HEK293 (cell line): ENCODE measurements around the gene TXNL1.

Experiments
- FEZF1 ChIP-seq: fragments of 450-650 bp; formaldehyde crosslinking; IDR thresholded peaks from 2 replicates; pipeline ENCODE4 v1.5.1; 2016; ENCODE audit warnings: missing biosample characterization, missing genetic modification characterization
- GLI4 ChIP-seq: fragments of 450-650 bp; formaldehyde crosslinking; IDR thresholded peaks from 2 replicates; pipeline ENCODE4 v1.5.1; 2016; ENCODE audit warnings: missing biosample characterization, missing genetic modification characterization
- GLIS1 ChIP-seq: fragments of 450-650 bp; formaldehyde crosslinking; IDR thresholded peaks from 2 replicates; pipeline ENCODE4 v1.5.1; 2016; ENCODE audit warnings: missing biosample characterization, missing genetic modification characterization
- HOXD13 ChIP-seq: sonication (generic); formaldehyde crosslinking; IDR thresholded peaks from 2 replicates; pipeline ENCODE4 v1.8.0; 2022; ENCODE audit warnings: missing genetic modification reagents, borderline replicate concordance
- KLF1 ChIP-seq: fragments of 450-650 bp; formaldehyde crosslinking; IDR thresholded peaks from 2 replicates; pipeline ENCODE4 v1.5.1; 2016; ENCODE audit warnings: missing biosample characterization, missing genetic modification characterization
- REPIN1 ChIP-seq: fragments of 450-650 bp; formaldehyde crosslinking; IDR thresholded peaks from 2 replicates; pipeline ENCODE4 v1.5.1; 2017; ENCODE audit warnings: missing biosample characterization, missing genetic modification characterization, low read depth
- SP2 ChIP-seq: fragments of 450-650 bp; formaldehyde crosslinking; IDR thresholded peaks from 2 replicates; pipeline ENCODE4 v1.5.1; 2016; ENCODE audit warnings: missing biosample characterization, missing genetic modification characterization
- YY1 ChIP-seq: fragments of 450-650 bp; formaldehyde crosslinking; IDR thresholded peaks from 2 replicates; pipeline ENCODE4 v1.5.1; 2018; ENCODE audit warnings: missing biosample characterization, missing genetic modification characterization
- ZBTB20 ChIP-seq: fragments of 450-650 bp; formaldehyde crosslinking; IDR thresholded peaks from 2 replicates; pipeline ENCODE4 v1.5.1; 2016; ENCODE audit warnings: missing biosample characterization, missing genetic modification characterization
- ZNF221 ChIP-seq: fragments of 450-650 bp; formaldehyde crosslinking; IDR thresholded peaks from 2 replicates; pipeline ENCODE4 v1.5.1; 2017; ENCODE audit warnings: missing biosample characterization, missing genetic modification characterization, borderline replicate concordance
- ZNF560 ChIP-seq: fragments of 450-650 bp; formaldehyde crosslinking; IDR thresholded peaks from 2 replicates; pipeline ENCODE4 v1.5.1; 2017; ENCODE audit warnings: missing biosample characterization, missing genetic modification characterization, borderline replicate concordance
- ZNF596 ChIP-seq: fragments of 450-650 bp; IDR thresholded peaks from 2 replicates; pipeline ENCODE4 v1.5.0; 2018; ENCODE audit warnings: missing biosample characterization, mild to moderate bottlenecking, missing genetic modification characterization, moderate library complexity
- ZNF600 ChIP-seq: fragments of 450-650 bp; formaldehyde crosslinking; IDR thresholded peaks from 2 replicates; pipeline ENCODE4 v1.5.1; 2016; ENCODE audit warnings: missing biosample characterization, missing genetic modification characterization
- ZNF660 ChIP-seq: fragments of 450-650 bp; IDR thresholded peaks from 2 replicates; pipeline ENCODE4 v1.5.1; 2018; ENCODE audit warnings: missing biosample characterization, mild to moderate bottlenecking, missing genetic modification characterization
- ZNF76 ChIP-seq: fragments of 450-650 bp; formaldehyde crosslinking; IDR thresholded peaks from 2 replicates; pipeline ENCODE4; 2016; ENCODE audit warnings: low read depth, missing biosample characterization, missing genetic modification characterization, borderline replicate concordance
- TF ChIP-seq, protein P1 (sequence below): fragments of 450-650 bp; formaldehyde crosslinking; IDR thresholded peaks from 2 replicates; pipeline ENCODE4 v1.5.1; 2016; ENCODE audit warnings: missing biosample characterization, missing genetic modification characterization
- TF ChIP-seq, protein P2 (sequence below): fragments of 450-650 bp; formaldehyde crosslinking; IDR thresholded peaks from 2 replicates; pipeline ENCODE4 v1.5.1; 2016; ENCODE audit warnings: missing biosample characterization, missing genetic modification characterization
- TF ChIP-seq, protein P3 (sequence below): fragments of 450-650 bp; formaldehyde crosslinking; IDR thresholded peaks from 2 replicates; pipeline ENCODE4 v1.5.1; 2016; ENCODE audit warnings: missing biosample characterization, missing genetic modification characterization
- TF ChIP-seq, protein P4 (sequence below): fragments of 450-650 bp; formaldehyde crosslinking; IDR thresholded peaks from 2 replicates; pipeline ENCODE4 v1.5.1; 2016; ENCODE audit warnings: missing biosample characterization, missing genetic modification characterization
- TF ChIP-seq, protein P5 (sequence below): fragments of 450-650 bp; formaldehyde crosslinking; IDR thresholded peaks from 2 replicates; pipeline ENCODE4 v1.5.1; 2016; ENCODE audit warnings: missing biosample characterization, missing genetic modification characterization
- TF ChIP-seq, protein P6 (sequence below): fragments of 450-650 bp; IDR thresholded peaks from 2 replicates; pipeline ENCODE4 v1.5.1; 2018; ENCODE audit warnings: missing biosample characterization, missing genetic modification characterization

TXNL1 gene

DNA sequence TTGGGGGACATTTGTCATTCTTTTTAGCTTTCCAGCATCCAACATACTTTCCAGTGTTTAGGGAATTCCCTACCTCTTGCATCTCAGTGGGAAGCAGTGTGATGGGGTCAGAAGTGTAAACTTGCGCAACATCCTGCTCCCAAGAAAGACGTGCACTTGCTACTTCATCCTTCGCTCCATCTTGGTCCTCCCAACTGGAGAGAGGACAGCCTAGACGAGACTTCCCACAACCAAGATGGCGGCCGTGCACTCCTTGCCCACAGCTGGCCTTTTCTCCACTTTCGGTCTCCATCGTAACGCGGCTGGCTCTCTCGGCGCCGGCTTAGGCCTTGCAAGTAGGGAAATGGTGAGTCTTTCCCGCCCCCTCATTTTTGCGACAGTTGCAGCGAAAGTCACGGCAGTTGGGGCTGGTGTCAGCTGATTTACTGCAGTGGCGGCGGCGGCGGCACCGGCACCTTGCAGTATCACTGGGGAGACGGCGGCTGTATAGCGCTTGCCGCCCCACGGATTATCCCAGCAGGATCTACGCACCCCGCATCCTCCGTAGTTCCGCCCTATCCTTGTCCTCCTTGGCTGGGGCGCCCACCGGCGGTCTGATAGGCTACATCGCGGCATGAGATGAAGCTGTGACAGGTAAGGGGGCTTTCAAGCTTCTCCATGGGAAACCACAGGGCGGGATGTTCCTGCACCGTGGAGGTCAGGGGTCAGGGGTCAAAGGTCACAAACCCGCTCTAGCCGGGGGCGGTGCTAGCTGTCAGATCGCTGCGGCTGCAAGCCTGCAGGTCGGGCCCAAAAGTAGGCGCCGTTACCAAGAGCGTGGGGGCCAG lies 12.8 kb upstream of the TXNL1 start, which contains the start of gene WDR7 (continued):
- TF ChIP-seq, protein P1, sequence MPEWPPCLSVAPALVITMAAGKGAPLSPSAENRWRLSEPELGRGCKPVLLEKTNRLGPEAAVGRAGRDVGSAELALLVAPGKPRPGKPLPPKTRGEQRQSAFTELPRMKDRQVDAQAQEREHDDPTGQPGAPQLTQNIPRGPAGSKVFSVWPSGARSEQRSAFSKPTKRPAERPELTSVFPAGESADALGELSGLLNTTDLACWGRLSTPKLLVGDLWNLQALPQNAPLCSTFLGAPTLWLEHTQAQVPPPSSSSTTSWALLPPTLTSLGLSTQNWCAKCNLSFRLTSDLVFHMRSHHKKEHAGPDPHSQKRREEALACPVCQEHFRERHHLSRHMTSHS (tag by site-specific recombination), result no peak
- TF ChIP-seq SP2 (tag by site-specific recombination) (peak; percentile 73), ZNF76 (tag by site-specific recombination) (peak; percentile 93), ZNF560 (tag by site-specific recombination) (peak; percentile 82), GLIS1 (tag by site-specific recombination) (no peak), FEZF1 (tag by site-specific recombination) (peak; percentile 96), HOXD13 (CRISPR knock-in tag) (peak; percentile 76), GLI4 (no peak), ZNF660 (tag by site-specific recombination) (peak; percentile 39; the same call in 1 of the 2 replicates), ZNF600 (tag by site-specific recombination) (peak; percentile 55; the same call in 1 of the 2 replicates), ZNF221 (tag by site-specific recombination) (no peak), ZBTB20 (tag by site-specific recombination) (peak; percentile 88), KLF1 (tag by site-specific recombination) (peak; percentile 37; the same call in 1 of the 2 replicates), REPIN1 (tag by site-specific recombination) (no peak), ZNF596 (no peak), YY1 (tag by site-specific recombination) (peak; percentile 94)
- TF ChIP-seq, protein P2, sequence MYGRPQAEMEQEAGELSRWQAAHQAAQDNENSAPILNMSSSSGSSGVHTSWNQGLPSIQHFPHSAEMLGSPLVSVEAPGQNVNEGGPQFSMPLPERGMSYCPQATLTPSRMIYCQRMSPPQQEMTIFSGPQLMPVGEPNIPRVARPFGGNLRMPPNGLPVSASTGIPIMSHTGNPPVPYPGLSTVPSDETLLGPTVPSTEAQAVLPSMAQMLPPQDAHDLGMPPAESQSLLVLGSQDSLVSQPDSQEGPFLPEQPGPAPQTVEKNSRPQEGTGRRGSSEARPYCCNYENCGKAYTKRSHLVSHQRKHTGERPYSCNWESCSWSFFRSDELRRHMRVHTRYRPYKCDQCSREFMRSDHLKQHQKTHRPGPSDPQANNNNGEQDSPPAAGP, result 0 out of 2 replicates have a peak, but pooled peaks have one; percentile 19
- TF ChIP-seq, protein P3, sequence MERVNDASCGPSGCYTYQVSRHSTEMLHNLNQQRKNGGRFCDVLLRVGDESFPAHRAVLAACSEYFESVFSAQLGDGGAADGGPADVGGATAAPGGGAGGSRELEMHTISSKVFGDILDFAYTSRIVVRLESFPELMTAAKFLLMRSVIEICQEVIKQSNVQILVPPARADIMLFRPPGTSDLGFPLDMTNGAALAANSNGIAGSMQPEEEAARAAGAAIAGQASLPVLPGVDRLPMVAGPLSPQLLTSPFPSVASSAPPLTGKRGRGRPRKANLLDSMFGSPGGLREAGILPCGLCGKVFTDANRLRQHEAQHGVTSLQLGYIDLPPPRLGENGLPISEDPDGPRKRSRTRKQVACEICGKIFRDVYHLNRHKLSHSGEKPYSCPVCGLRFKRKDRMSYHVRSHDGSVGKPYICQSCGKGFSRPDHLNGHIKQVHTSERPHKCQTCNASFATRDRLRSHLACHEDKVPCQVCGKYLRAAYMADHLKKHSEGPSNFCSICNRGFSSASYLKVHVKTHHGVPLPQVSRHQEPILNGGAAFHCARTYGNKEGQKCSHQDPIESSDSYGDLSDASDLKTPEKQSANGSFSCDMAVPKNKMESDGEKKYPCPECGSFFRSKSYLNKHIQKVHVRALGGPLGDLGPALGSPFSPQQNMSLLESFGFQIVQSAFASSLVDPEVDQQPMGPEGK, result peak; percentile 65
- TF ChIP-seq, protein P4, sequence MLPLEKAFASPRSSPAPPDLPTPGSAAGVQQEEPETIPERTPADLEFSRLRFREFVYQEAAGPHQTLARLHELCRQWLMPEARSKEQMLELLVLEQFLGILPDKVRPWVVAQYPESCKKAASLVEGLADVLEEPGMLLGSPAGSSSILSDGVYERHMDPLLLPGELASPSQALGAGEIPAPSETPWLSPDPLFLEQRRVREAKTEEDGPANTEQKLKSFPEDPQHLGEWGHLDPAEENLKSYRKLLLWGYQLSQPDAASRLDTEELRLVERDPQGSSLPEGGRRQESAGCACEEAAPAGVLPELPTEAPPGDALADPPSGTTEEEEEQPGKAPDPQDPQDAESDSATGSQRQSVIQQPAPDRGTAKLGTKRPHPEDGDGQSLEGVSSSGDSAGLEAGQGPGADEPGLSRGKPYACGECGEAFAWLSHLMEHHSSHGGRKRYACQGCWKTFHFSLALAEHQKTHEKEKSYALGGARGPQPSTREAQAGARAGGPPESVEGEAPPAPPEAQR, result no peak
- TF ChIP-seq, protein P5, sequence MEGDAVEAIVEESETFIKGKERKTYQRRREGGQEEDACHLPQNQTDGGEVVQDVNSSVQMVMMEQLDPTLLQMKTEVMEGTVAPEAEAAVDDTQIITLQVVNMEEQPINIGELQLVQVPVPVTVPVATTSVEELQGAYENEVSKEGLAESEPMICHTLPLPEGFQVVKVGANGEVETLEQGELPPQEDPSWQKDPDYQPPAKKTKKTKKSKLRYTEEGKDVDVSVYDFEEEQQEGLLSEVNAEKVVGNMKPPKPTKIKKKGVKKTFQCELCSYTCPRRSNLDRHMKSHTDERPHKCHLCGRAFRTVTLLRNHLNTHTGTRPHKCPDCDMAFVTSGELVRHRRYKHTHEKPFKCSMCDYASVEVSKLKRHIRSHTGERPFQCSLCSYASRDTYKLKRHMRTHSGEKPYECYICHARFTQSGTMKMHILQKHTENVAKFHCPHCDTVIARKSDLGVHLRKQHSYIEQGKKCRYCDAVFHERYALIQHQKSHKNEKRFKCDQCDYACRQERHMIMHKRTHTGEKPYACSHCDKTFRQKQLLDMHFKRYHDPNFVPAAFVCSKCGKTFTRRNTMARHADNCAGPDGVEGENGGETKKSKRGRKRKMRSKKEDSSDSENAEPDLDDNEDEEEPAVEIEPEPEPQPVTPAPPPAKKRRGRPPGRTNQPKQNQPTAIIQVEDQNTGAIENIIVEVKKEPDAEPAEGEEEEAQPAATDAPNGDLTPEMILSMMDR (tag by site-specific recombination), result peak; percentile 55; the same call in 1 of the 2 replicates
- TF ChIP-seq, protein P6, sequence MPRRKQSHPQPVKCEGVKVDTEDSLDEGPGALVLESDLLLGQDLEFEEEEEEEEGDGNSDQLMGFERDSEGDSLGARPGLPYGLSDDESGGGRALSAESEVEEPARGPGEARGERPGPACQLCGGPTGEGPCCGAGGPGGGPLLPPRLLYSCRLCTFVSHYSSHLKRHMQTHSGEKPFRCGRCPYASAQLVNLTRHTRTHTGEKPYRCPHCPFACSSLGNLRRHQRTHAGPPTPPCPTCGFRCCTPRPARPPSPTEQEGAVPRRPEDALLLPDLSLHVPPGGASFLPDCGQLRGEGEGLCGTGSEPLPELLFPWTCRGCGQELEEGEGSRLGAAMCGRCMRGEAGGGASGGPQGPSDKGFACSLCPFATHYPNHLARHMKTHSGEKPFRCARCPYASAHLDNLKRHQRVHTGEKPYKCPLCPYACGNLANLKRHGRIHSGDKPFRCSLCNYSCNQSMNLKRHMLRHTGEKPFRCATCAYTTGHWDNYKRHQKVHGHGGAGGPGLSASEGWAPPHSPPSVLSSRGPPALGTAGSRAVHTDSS, result peak; percentile 36; the same call in 1 of the 2 replicates
